IMR-90 (cell line): ENCODE results near the gene POLE3. TPM values are rescaled to one million over a fixed set of nuclear protein-coding genes. Genes with fewer than 3 reads are reported as not detected.

Source experiments
- ATAC-seq: fragments of 200-7000 bp; cut with Tn5 transposase; 2 replicates; pipeline ENCODE4 v1.9.1; 2020; ENCODE audit warnings: low read depth, mild to moderate bottlenecking, moderate library complexity
- BruUV-seq: library from RNA; stranded (reverse); fragments of 400-500 nt; replicated peaks from 2 replicates; lab custom pipeline; 2021; lab: Mats Ljungman, UMichigan
- CTCF ChIA-PET: fragments of 300-600 bp; formaldehyde crosslinking; extraction: SDS; loops from one replicate; lab custom pipeline; 2021; ENCODE audit warnings: antibody characterized with exemption; lab: Yijun Ruan, JAX
- POLR2A ChIA-PET: fragments of 300-600 bp; sonication (Branson Sonifier 250); formaldehyde crosslinking; loops from one replicate; lab custom pipeline; 2022; ENCODE audit warnings: antibody characterized with exemption; ENCODE audit not compliant: unreplicated experiment; lab: Charles Lee
- DNase-seq: peaks from one replicate; pipeline ENCODE4 v3.0.0; 2013
- H2AFZ ChIP-seq: replicated peaks from 2 replicates; pipeline ENCODE3; 2013; ENCODE audit warnings: low read length, mild to moderate bottlenecking; ENCODE audit not compliant: poor library complexity
- H2AK5ac ChIP-seq: 2 replicates; pipeline ENCODE4 v1.6.1; 2013; ENCODE audit warnings: low read depth, low read length, inconsistent platforms
- H2AK9ac ChIP-seq: replicated peaks from 2 replicates; pipeline ENCODE3; 2013; ENCODE audit warnings: mild to moderate bottlenecking, low read depth, low read length, moderate library complexity; ENCODE audit not compliant: poor library complexity
- H2BK120ac ChIP-seq: 2 replicates; pipeline ENCODE4 v1.6.1; 2013; ENCODE audit warnings: low read depth, low read length, inconsistent platforms
- H2BK15ac ChIP-seq: 3 replicates; pipeline ENCODE4 v1.6.1; 2013; ENCODE audit warnings: low read depth, low read length, inconsistent platforms
- H2BK20ac ChIP-seq: 2 replicates; pipeline ENCODE4 v1.6.1; 2013; ENCODE audit warnings: low read depth, mild to moderate bottlenecking, inconsistent platforms, low read length, moderate library complexity
- H2BK5ac ChIP-seq: 2 replicates; pipeline ENCODE4 v1.6.1; 2013; ENCODE audit warnings: mild to moderate bottlenecking, low read depth, low read length, inconsistent platforms; ENCODE audit not compliant: poor library complexity, severe bottlenecking
- H3K14ac ChIP-seq: replicated peaks from 2 replicates; pipeline ENCODE4 v1.6.1; 2013; ENCODE audit warnings: low read depth, low read length, inconsistent platforms
- H3K18ac ChIP-seq: 2 replicates; pipeline ENCODE4 v1.6.1; 2013; ENCODE audit warnings: low read depth, low read length, control low read depth
- H3K23ac ChIP-seq: 2 replicates; pipeline ENCODE4 v1.6.1; 2013; ENCODE audit warnings: low read depth, low read length, inconsistent platforms
- H3K27ac ChIP-seq: 2 replicates; pipeline ENCODE4 v1.5.1; 2013; ENCODE audit warnings: mild to moderate bottlenecking, control low read depth, low read length; ENCODE audit not compliant: insufficient read depth
- H3K27me3 ChIP-seq: 2 replicates; pipeline ENCODE4 v1.6.1; 2013; ENCODE audit warnings: low read length; ENCODE audit not compliant: control insufficient read depth, insufficient read depth
- H3K36me3 ChIP-seq: 2 replicates; pipeline ENCODE4 v1.6.1; 2013; ENCODE audit warnings: low read length, mixed read lengths; ENCODE audit not compliant: control insufficient read depth, insufficient read depth
- H3K4ac ChIP-seq: 2 replicates; pipeline ENCODE4 v1.6.1; 2013; ENCODE audit warnings: low read depth, low read length, inconsistent platforms
- H3K4me1 ChIP-seq: 2 replicates; pipeline ENCODE4 v1.6.1; 2013; ENCODE audit warnings: low read length, mixed read lengths; ENCODE audit not compliant: control insufficient read depth, insufficient read depth
- H3K4me2 ChIP-seq: 2 replicates; pipeline ENCODE4 v1.6.1; 2013; ENCODE audit warnings: low read depth, mild to moderate bottlenecking, control low read depth, low read length, moderate library complexity
- H3K4me3 ChIP-seq: 2 replicates; pipeline ENCODE4 v1.5.1; 2013; ENCODE audit warnings: low read depth, mild to moderate bottlenecking, control low read depth, low read length, moderate library complexity; ENCODE audit not compliant: insufficient read depth
- H3K56ac ChIP-seq: 2 replicates; pipeline ENCODE4 v1.6.1; 2013; ENCODE audit warnings: low read length, inconsistent platforms; ENCODE audit not compliant: insufficient read depth; ENCODE audit errors: extremely low read depth
- H3K79me1 ChIP-seq, 2 experiments: 2 replicates each; pipeline ENCODE4 v1.6.1; 2013; ENCODE audit warnings: low read length in 2 of 2, inconsistent platforms in 1 of 2, low read depth in 1 of 2
- H3K9ac ChIP-seq: 2 replicates; pipeline ENCODE4 v1.6.1; 2013; ENCODE audit warnings: low read depth, low read length, control low read depth
- H3K9me1 ChIP-seq: 2 replicates; pipeline ENCODE4 v1.6.1; 2013; ENCODE audit warnings: low read length, inconsistent platforms; ENCODE audit not compliant: insufficient read depth
- H3K9me3 ChIP-seq: 2 replicates; pipeline ENCODE4 v1.6.1; 2013; ENCODE audit warnings: low read length; ENCODE audit not compliant: control insufficient read depth, insufficient read depth
- H4K20me1 ChIP-seq: 2 replicates; pipeline ENCODE4 v1.6.1; 2013; ENCODE audit warnings: low read length, inconsistent platforms; ENCODE audit not compliant: insufficient read depth
- H4K5ac ChIP-seq: 2 replicates; pipeline ENCODE4 v1.6.1; 2013; ENCODE audit warnings: mild to moderate bottlenecking, low read depth, low read length, control low read depth
- H4K8ac ChIP-seq, 2 experiments: 2 replicates each; pipeline ENCODE4 v1.6.1; 2013; ENCODE audit warnings: low read depth in 2 of 2, low read length in 2 of 2, control low read depth in 1 of 2, inconsistent platforms in 1 of 2
- H4K91ac ChIP-seq: 2 replicates; pipeline ENCODE4 v1.6.1; 2013; ENCODE audit warnings: low read depth, low read length, inconsistent platforms; ENCODE audit not compliant: insufficient read depth
- POLR2A ChIP-seq: IDR thresholded peaks from 2 replicates; pipeline ENCODE4 v1.6.1; 2012; ENCODE audit warnings: mild to moderate bottlenecking, low read depth, low read length
- RFX5 ChIP-seq: IDR thresholded peaks from 2 replicates; pipeline ENCODE4 v1.8.0; 2012; ENCODE audit warnings: low read depth, mild to moderate bottlenecking, low read length, moderate library complexity
- WGBS, 2 experiments: methylation state at CpG; one replicate each; pipeline versions ENCODE4 v1.1.5 to v1.1.7; 2013; ENCODE audit warnings: missing lambda C conversion rate in 2 of 2; ENCODE audit not compliant: insufficient read length in 1 of 2; ENCODE audit errors: extremely low coverage in 2 of 2; 5-methylcytosine and 5-hydroxymethylcytosine counted together
- dilution Hi-C: fragments of 300-500 bp; cut with HindIII; formaldehyde crosslinking; loops from one replicate; pipeline ENCODE4 v1.14.3; 2018; ENCODE audit warnings: low sequenced_read_pairs; ENCODE audit not compliant: unreplicated experiment
- in situ Hi-C: fragments of 300-500 bp; cut with MboI; formaldehyde crosslinking; loops from 3 replicates; pipeline ENCODE4 v1.14.3; 2019; ENCODE audit warnings: low sequenced_read_pairs, inconsistent platforms, mixed read lengths
- intact Hi-C: fragments of 100-400 bp; cut with micrococcal nuclease; formaldehyde crosslinking; loops from 2 replicates; pipeline ENCODE4 v1.10.0; 2022
- polyA plus RNA-seq, 3 experiments: library from polyadenylated mRNA; depleted of rRNA; stranded (reverse); fragments of >200 nt; gene quantifications; 2 replicates each; pipeline ENCODE4 v1.2.3, GENCODE V29; 2012; ENCODE audit warnings: low replicate concordance in 1 of 3
- total RNA-seq: library from RNA; depleted of rRNA; stranded (reverse); fragments of >200 nt; gene quantifications from 2 replicates; pipeline ENCODE4 v1.2.3, GENCODE V29; 2012

The POLE3 gene
- total and polyA plus RNA-seq, 2 of the 4 experiments (the other 2 are of a cell fraction) = 34.8 to 43.0 TPM

- in situ Hi-C loops (no loop called here), dilution Hi-C loops (no loop called here), intact Hi-C loops (no loop called here)
- Histone ChIP-seq H3K4me2 (no peak overlapping the region), H3K9me1 (no peaks in the 10 kb centered on the region), H2AK9ac (no peak overlapping the region), H2BK120ac (no peak overlapping the region), H2BK5ac (no peak overlapping the region), H3K27me3 (peaks cover 22% of the 10 kb centered on the region), H3K4me1 (no peaks in the 10 kb centered on the region), H2AFZ (no peak overlapping the region), H3K23ac (no peak overlapping the region), H3K4ac (no peak overlapping the region), H4K8ac (no peak overlapping the region), H4K20me1 (no peaks in the 10 kb centered on the region), H4K5ac (no peak overlapping the region), H3K9ac (no peak overlapping the region), H3K9me3 (no peaks in the 10 kb centered on the region), H2BK20ac (no peak overlapping the region), H3K56ac (no peak overlapping the region), H2AK5ac (no peak overlapping the region), H3K14ac (no peak overlapping the region), H4K91ac (no peak overlapping the region), H3K18ac (no peak overlapping the region), H3K27ac (no peak overlapping the region), H2BK15ac (no peak overlapping the region), H3K4me3 (no peak overlapping the region), H3K79me1 (no peaks in the 10 kb centered on the region), H3K36me3 (no peaks in the 10 kb centered on the region)
- ATAC-seq (no peak), DNase-seq (no peak)
- ChIA-PET CTCF (no interaction called here), POLR2A (no interaction called here)
- TF ChIP-seq RFX5 = no peak
- TF ChIP-seq POLR2A = no peak
- no TSS peak for BruUV-seq
- 75% methylated on average over 1 of the region's 4 CpGs; no CpG with 5 or more reads in 1 of the 2 experiments for WGBS, 2 experiments
Observed at GRCh38 chr9:113417370-113417769, 6.9 kb upstream of the POLE3 start.
